ENCODE data around the gene TCHP.
"Not testable (repeated sequence)": the region's sequence is repeated elsewhere in the genome, so short reads cannot be mapped to it uniquely, and the experiment has no call there.

TCHP gene

GRCh38 chr12:109894939-109895338, 5.1 kb upstream of the TCHP start:
- no peak for TF ChIP-seq CTCF (IDR thresholded peaks at IDR 0.05; ENCODE audit: borderline replicate concordance, control extremely low read depth, extremely low read depth, insufficient read depth, missing control alignments)
- in situ Hi-C loops (cut with MboI; ENCODE audit: low sequenced_read_pairs, unreplicated experiment) = no loop called here
- DNase-seq (ENCODE audit: low spot score) = no peak

GRCh38 chr12:109896188-109896587, 3.9 kb upstream of the TCHP start:
- in situ Hi-C loops (cut with MboI; ENCODE audit: low sequenced_read_pairs, unreplicated experiment) = no loop called here
- no peak for TF ChIP-seq CTCF (IDR thresholded peaks at IDR 0.05; ENCODE audit: borderline replicate concordance, control extremely low read depth, extremely low read depth, insufficient read depth, missing control alignments)
- no peak for DNase-seq (ENCODE audit: low spot score)

GRCh38 chr12:109897029-109897428, 3.0 kb upstream of the TCHP start:
- no peak for TF ChIP-seq CTCF (IDR thresholded peaks at IDR 0.05; ENCODE audit: borderline replicate concordance, control extremely low read depth, extremely low read depth, insufficient read depth, missing control alignments)
- no peak for DNase-seq (ENCODE audit: low spot score)
- in situ Hi-C loops (cut with MboI; ENCODE audit: low sequenced_read_pairs, unreplicated experiment) = no loop called here

- DNase-seq (ENCODE audit: low spot score); in situ Hi-C loops (cut with MboI; ENCODE audit: low sequenced_read_pairs, unreplicated experiment): not testable (repeated sequence)
These were observed 729 bp upstream of the TCHP start for GRCh38 chr12:109899345-109899744.

- in situ Hi-C loops (cut with MboI; ENCODE audit: low sequenced_read_pairs, unreplicated experiment) = no loop called here
- DNase-seq (ENCODE audit: low spot score) = peak; percentile 58
- no peak for TF ChIP-seq CTCF (IDR thresholded peaks at IDR 0.05; ENCODE audit: borderline replicate concordance, control extremely low read depth, extremely low read depth, insufficient read depth, missing control alignments)
These were observed 892 bp downstream of the TCHP start for GRCh38 chr12:109900752-109901580.

- no peak for DNase-seq (ENCODE audit: low spot score)
- no peak for TF ChIP-seq CTCF (IDR thresholded peaks at IDR 0.05; ENCODE audit: borderline replicate concordance, control extremely low read depth, extremely low read depth, insufficient read depth, missing control alignments)
- in situ Hi-C loops (cut with MboI; ENCODE audit: low sequenced_read_pairs, unreplicated experiment) = no loop called here
These were observed 2.9 kb downstream of the TCHP start for GRCh38 chr12:109902891-109903418.

- no peak for DNase-seq (ENCODE audit: low spot score)
- TF ChIP-seq CTCF (IDR thresholded peaks at IDR 0.05; ENCODE audit: borderline replicate concordance, control extremely low read depth, extremely low read depth, insufficient read depth, missing control alignments) = no peak
- in situ Hi-C loops (cut with MboI; ENCODE audit: low sequenced_read_pairs, unreplicated experiment) = no loop called here
These were observed 5.2 kb downstream of the TCHP start for GRCh38 chr12:109905301-109905700.
